Measurements from ENCODE around the gene FSHR.

DNA sequence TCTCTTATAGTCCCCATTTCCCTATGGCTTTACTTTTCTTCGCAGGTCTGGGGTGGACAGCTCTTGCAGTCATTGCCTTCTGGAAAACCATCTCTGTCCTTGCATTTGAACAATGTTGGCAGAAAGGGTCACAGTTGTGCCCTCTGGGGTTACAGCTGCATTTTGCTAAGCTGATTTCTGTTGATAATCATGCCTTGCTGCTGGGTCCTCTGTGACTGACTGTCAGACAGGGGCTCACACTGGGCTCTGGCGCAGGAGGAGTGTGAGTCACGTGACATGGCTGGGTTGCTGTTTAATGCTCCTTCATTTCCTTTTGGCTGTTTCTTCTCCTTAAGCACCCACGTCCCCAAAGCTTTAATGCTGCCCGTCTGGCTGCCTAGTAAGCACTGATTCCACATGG, 202.2 kb downstream of the FSHR start:
- TF ChIP-seq, protein P1, sequence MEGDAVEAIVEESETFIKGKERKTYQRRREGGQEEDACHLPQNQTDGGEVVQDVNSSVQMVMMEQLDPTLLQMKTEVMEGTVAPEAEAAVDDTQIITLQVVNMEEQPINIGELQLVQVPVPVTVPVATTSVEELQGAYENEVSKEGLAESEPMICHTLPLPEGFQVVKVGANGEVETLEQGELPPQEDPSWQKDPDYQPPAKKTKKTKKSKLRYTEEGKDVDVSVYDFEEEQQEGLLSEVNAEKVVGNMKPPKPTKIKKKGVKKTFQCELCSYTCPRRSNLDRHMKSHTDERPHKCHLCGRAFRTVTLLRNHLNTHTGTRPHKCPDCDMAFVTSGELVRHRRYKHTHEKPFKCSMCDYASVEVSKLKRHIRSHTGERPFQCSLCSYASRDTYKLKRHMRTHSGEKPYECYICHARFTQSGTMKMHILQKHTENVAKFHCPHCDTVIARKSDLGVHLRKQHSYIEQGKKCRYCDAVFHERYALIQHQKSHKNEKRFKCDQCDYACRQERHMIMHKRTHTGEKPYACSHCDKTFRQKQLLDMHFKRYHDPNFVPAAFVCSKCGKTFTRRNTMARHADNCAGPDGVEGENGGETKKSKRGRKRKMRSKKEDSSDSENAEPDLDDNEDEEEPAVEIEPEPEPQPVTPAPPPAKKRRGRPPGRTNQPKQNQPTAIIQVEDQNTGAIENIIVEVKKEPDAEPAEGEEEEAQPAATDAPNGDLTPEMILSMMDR (IDR thresholded peaks at IDR 0.05; ENCODE audit: low read length): no peak
- no peak for TF ChIP-seq EZH2phosphoT487 (IDR thresholded peaks at IDR 0.05; ENCODE audit: low read length)

Measured in MM.1S (cell line).